ENCODE measurements around the gene KIAA1328.

KIAA1328 gene

DNA sequence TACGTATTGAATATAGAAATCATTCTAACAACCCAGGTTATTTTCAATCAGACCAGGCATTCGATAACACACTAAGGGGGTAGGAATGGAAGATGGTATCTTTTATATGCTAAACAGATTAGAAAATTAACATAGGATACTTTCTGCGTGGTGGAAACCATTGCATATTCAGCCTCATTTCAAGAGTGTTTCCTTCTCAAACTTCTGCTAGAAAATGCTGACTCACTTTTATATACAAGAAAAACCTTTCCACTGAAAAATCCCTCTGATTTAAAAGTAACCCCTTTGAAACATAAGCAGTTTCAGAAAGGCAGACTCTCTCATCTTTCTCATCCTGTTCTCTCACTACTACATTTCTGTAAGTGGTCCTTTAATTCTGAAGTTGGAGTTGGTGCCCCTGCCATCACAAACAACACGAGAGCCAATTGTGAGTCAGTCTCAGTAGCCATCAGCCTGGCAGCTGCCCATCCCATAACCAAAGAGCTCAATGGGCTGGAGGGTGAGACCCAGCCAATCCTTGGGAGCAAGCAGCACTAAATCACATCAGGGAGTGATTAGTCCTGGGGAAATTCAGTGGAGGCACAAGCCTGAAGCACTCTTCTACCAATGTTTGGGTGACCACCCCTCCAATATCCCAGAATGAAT is 393.5 kb downstream of the KIAA1328 start:
- no peak for DNase-seq (ENCODE audit: low spot score)

- no peak for DNase-seq (ENCODE audit: low spot score)
Measured at GRCh38 chr18:37222999-37223378, 394.1 kb downstream of the KIAA1328 start.

- no peak for DNase-seq (ENCODE audit: low spot score)
Measured at GRCh38 chr18:37225279-37225678, 396.4 kb downstream of the KIAA1328 start.

DNA sequence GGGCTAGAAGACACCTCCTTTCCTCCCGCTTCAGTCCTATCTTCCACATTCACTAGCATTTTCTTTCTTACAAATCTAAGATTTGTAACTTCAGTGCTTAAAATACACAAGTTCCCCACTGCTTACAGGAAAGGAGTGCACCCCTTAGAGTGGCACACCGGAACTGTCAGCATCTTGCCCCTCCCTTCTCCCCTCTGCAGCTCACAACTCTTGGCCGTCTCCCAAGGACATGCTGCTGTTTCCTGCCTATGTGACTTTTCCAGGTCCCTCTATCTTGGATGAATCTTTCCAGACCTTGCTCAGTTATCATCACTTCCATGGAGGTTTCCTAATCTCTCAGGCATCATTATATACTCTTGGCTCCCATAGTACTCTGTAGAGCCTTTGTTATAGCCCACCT is 401.8 kb downstream of the KIAA1328 start:
- DNase-seq (ENCODE audit: low spot score): no peak

- no peak for DNase-seq (ENCODE audit: low spot score)
Measured at GRCh38 chr18:37231251-37231650, 402.3 kb downstream of the KIAA1328 start.

- DNase-seq (ENCODE audit: low spot score): no peak
Measured at GRCh38 chr18:37235583-37235982, 406.7 kb downstream of the KIAA1328 start.

DNA sequence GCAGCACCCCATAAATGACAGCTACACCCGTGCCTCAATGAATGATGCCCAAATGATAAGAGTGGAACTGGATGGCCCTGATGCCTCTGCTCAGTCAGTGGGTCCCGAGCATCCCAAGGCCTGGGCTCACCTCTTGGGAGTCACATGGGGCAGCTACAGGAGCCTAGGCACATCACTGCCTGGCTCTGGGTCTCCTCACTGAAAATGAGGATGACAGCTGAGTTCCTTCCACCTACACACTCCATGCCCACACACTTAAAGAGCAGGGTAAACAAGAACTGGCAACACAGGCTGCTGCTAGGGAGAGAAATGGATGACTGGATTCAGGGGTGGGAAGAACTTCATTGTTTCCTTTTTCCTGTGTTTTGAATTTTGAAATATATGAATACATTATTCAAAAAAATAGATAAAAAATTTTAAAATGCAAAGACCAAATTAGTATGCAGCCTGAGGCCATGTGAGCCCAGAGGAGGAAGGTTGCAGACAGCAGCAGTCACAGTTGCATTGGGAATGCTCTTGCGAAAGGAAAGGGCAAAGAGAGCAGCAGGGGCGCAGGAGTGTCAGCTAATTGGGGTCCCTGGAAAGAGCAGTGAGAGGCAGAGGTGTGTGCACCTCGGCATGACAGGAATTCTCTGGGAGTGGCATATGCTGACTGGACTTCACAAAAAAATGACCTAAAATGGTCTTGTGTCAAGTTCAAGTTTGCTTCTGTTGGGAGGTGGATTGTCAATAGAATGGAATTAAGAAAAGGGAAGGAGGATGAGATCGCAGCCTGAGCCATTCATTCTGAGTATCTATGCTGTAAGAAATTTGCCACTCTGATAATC is 409.6 kb downstream of the KIAA1328 start:
- no peak for DNase-seq (ENCODE audit: low spot score)

- DNase-seq (ENCODE audit: low spot score): no peak
Measured at GRCh38 chr18:37242091-37242490, 413.2 kb downstream of the KIAA1328 start.

DNA sequence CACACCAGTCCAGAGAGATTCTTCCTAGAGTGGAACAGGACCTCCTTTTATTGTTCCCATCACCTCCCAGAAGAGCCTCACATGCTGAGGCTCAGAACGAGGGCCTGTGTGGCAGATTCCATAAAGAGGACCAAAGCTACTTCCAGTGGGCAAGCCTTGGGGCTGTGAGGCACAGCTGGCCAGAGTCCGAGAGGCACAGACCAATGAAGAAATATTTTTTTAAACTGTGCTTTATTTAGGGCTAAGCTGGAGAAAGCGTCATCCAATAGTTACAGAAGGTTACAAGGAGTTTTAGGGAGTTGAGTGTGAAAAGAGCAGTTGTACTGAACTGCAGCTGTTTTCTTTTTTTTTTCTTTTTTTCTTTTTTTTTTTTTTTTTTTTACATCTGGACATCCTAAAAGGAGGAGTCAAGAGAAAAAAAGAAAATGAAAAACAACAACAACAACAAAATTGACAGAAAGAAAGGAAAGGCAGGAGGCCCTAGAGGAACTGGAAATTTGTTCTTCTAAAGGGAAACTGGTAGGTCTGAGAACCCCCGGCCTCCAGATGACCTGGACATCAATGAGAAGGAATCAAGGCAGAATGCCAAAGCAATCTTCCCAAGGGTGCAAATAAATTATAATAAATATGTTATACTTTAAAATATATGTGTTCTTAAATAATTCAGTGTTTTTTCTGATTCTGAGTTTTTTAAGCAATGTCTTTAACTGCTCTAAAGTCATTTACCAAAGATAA is 414.1 kb downstream of the KIAA1328 start:
- no peak for DNase-seq (ENCODE audit: low spot score)

GRCh38 chr18:37243741-37244140 is 414.8 kb downstream of the KIAA1328 start:
- DNase-seq (ENCODE audit: low spot score): no peak

DNA sequence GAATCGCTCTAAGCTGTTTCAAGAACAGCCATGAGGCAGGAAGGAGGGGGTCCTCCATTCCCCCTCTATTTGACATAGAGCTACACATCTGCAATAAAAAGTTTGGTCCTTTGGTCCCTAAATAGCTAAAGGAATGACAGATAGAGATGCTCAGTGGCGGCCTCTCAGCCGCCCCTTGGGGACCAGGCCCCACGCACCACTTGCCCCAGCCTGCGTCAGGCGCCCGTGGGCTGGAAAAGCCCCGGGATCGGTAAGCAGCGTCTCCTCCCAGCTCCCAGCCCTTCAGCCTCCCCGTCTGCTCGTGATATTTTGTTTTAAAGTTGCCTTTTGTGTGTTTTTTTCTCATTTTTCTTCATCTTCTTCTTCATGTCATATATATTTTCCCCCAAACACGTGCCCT is 415.7 kb downstream of the KIAA1328 start:
- DNase-seq (ENCODE audit: low spot score): no peak

DNA sequence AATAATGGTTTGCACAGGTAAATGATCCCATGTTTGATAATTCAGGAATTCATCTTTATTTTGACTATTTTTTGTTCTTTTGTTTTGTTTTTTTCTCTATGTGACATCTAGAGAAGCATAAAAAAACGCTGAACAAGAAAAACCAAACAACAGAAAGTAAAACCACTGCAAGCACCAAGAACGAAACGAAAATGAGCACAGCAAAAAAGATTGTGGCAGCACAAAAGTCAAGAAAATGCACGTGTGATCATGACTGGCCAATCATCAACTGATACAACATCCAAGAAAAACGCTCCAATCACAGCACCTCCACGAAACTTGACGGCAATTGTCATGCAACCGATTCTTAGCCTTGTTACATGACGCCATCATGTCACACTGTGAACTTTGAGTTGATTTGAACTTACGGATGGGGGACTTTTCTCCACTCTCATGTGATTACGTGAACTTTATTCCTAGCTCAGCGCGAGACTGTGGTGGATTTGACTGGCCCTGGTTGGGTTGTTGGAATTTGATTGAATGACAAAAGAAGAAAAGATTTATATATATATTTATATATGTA is 417.9 kb downstream of the KIAA1328 start:
- no peak for DNase-seq (ENCODE audit: low spot score)

- no peak for DNase-seq (ENCODE audit: low spot score)
Measured at GRCh38 chr18:37247497-37248161, 418.7 kb downstream of the KIAA1328 start.

- DNase-seq (ENCODE audit: low spot score): no peak
Measured at GRCh38 chr18:37248281-37248680, 419.4 kb downstream of the KIAA1328 start.

DNA sequence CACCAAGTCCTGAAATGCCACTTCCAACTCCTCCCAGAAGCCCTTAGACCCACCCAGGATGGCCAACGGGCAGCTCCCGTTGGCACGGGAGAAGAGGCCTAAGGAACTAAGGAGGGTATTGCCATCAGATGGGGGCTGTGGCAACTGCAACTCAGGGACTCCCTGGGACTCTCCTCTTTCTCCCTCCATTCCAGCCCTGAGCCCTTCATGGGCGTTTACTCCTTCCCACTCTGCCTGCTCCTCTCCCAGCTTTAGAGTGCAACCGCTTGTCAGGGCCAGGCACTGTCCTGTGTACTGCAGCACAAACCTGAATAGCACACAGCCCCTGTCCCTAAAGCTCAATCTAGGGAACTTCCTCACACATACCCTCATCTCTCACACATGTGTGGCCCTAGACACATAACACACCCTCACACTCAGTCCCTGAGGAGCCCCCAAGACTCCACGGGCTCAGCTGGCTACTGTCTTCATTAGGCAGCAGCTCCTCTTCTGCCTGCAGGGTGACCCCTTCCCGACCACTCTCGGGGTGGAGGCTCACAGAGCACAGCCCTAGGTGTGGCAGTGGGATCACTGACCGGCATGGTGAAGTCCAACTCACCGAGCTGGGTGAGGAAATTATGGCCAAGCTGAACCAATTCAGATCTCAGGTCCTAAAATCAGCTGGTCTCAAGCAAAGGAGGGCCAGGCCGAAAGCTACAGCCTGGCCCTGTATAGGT is 420.4 kb downstream of the KIAA1328 start:
- no peak for DNase-seq (ENCODE audit: low spot score)

DNA sequence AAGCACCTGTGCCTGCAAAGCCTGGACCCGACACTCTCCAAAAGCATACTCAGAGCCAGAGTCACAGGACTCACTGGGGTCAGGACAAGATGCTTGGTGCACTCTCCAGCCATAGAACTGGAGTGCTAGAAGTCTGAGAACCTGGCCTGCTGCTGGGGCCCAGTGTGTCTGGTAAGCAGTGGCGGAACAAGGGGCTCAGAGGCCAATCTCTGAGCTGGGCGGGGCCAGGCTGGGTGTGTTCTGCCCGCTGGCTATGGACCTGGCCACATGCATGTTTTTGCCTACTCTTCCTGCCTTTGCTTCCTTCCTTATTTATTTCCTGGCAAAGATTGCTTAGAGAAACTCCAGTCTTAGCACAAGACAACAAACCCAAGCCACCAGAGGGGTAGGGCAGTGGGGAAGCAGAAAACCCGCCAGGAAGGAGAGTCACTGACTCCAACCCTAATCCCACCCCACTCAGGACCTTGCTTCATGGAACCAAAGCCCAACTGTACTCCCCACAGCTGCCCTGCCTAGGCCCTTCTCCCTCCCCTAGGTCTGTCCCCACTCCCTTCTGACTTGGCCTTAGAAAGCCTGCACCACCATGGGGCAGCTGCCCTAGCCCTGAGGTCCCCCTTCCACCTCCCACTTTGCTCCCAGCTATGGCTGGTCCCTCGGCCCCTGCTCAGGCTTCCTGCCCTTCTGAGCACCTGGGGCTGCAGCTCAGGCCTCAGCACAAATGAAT is 421.1 kb downstream of the KIAA1328 start:
- DNase-seq (ENCODE audit: low spot score): no peak

GRCh38 chr18:37251679-37252078 is 422.8 kb downstream of the KIAA1328 start:
- no peak for DNase-seq (ENCODE audit: low spot score)

DNA sequence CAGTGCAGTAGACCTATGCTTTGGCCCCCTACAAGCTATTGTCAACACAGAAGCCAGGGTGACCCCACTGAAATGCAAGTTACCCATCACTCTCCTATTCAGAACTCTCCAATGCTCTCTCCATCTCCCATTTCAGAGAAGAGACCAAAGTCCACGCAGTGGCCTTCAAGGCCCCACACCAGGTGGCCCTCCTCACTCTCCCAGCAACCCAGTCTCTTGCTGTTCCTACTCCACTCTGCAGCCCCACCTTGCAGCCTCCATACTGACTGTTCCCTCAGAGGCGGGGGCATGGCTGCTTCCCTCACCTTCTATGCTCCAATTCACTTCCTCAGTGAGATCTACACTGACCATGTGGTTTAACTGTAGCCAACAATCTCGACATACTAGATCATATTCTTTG is 423.4 kb downstream of the KIAA1328 start:
- DNase-seq (ENCODE audit: low spot score): no peak

DNA sequence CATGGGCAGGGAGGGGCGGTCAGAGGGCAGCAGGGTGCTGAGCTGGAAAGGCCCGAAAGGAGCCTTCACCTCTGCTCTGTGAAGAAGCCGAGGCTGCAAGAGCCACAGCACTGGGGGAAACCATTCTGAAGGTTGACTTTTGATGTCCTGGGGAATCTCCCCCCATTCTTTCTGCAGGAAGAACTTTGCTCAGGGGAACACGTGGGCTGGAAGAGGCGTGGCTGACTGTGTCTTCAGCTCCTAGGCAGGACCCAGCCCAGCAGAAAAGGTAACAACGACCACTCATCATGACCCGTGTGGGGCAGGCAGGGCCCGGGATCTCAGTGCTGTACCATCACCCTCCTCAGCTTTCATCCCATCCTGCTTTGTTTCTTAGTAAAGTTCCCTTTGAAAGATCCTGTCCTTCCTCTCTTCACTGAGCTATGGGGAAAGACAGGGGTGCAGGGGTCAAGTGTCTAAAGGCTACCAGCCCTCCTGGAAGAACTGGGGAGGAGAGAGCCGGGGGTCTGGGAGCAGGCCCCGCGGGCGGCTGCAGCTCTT is 424.0 kb downstream of the KIAA1328 start:
- DNase-seq (ENCODE audit: low spot score): no peak

DNA sequence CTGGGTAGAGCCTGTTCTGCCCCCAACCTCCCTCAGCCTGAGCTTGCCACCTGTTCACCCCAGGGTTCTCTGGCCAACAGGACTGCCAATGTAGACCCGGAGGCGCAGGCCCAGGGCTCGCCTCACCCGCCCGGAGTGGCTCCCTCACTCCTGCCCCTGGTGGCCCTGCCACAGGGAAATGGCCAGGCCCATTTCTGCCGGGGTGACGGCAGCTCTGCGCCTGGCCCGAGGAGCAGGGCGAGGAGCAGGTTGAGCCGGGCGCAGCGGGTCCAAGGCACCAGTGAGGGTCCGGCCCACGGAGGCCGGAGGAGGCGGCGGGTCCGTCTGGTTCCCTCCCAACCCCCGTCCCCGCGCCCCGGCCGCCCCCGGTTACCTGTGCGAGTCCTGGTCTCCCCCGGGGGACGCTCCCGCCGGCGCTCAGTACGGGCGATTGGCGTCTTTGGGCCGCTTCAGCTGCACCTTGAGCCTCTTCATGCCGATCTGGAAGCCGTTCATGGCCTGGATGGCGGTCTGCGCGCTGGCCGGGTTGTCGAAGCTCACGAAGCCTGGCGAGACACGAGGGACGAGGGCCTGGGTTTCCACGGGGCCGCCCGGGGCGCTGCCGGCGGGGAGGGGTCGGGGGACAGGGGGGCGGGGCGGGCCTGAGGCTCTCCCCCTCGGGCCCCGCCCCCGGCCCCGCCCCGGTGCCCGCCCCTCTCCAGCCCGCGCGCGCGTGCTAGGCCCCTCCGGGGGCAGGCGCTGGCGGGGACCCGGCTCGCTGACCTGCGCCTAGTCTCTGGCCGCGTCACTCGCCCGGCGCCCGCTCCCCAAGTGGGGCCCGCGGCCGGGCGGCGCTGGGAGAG is 424.7 kb downstream of the KIAA1328 start:
- DNase-seq (ENCODE audit: low spot score): no peak

Measured in CD4-positive, alpha-beta T cell treated with Interleukin-15 for 4 hours (primary cell).